ENCODE results near the gene ADAM10.
"Not testable (repeated sequence)": the region's sequence is repeated elsewhere in the genome, so short reads cannot be mapped to it uniquely, and the experiment has no call there.

ADAM10 gene

DNA sequence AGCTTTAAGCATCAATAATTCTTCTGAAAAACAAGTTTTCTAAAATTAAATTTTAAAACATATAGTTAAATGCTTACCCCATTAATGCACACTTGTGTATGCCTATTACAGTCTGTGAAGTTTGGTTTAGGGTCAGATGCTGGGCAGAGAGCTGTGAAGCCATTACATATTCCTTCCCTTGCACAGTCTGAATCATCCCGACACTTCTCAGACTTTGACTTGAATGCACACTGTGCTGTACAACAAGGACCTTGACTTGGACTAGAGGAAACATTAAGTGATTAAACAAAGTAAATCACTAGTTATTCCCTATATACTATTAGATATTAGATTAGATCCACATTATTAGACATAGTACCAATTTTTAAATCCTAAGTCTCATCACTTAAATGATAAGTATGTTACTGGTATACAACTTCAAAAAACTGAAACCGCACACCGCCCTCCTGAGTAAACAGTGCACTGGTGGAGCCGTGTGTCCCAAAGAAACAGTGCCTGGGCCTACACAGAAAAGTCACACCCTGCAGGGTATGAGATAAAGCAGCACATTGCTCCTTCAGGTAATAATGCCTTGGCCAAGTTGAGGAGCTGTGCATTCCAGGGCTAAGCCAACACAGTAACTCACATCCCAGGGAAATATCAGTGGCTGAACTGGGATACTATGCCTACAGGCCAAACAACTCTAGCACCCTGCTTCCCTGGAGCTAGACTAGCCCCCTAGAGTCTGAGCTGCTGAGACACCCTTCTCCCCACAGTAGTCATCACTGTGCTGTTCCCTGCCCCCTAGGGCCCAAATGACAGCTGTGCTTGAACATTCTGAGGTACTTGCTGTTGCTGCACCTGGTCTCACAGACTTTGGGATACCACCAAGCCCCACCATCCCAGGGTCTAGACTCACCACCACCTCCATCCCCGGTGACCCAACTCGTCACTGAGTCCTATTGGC lies 137.5 kb downstream of the ADAM10 start:
- no peak for DNase-seq (ENCODE audit: low read depth in 2 of 2, low spot score in 1 of 2)

DNA sequence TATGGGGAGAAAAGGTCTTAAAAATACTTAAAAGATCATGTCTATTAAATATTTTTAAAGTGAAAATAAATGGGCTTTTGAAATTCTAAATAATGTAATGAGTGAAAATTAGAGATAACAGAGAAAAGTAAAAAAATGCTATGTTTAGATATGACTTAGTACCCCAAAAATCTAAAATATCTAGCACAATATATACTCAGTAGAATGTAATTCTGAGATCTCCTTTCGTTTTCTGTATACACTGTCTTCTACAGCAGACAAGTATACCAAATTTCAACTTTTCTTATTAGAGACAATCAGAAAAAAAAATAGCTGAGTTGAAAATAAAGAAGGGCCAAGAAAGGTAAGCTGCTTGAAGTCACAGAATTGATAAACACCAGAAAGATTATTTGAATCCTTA lies 140.8 kb downstream of the ADAM10 start:
- DNase-seq (ENCODE audit: low read depth in 2 of 2, low spot score in 1 of 2): no peak

DNA sequence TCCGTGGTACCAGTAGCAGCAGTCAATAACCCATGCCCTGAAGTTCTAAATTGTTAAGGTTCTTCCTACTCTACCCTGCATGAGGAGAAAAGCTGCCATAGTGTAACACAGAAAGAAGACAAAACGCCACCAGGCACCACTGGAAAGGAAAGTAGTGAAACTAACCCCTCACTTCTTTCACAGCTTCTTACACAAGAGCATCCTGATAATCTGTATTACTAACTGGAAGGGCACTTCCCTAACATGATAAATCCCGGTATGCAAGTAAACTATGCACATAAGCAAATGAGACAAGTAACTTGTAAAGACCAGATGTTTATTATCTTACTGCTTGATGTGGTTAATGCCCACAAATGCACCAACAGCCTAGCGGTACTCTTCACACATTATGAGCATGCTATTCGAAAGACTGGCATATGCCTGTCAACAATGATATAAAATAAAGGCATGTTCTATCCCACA lies 141.3 kb downstream of the ADAM10 start:
- DNase-seq (ENCODE audit: low read depth in 2 of 2, low spot score in 1 of 2): no peak

DNA sequence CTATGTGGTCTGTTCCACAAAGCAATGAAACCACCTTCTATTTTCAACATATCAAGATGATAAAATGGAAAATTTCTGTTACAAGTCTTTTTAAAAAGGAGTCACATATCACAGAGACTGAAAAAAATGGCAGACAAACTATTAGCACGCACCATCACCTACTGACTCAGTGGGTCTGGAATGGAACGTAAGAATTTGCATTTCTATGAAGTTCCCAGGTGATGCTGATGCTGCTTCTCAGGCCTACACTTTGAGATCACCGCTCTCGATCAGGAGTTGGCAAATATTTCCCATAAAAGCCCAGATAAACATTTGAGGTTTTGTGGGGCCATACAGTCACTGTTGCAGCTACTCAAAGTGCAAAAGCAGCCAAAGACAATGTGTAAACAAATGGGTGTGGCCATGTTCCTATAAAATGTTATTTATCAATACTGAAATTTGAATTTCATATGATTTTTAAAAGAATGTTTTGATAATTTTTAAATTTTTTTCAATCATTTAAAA lies 142.9 kb downstream of the ADAM10 start:
- DNase-seq (ENCODE audit: low read depth in 2 of 2, low spot score in 1 of 2): no peak

DNA sequence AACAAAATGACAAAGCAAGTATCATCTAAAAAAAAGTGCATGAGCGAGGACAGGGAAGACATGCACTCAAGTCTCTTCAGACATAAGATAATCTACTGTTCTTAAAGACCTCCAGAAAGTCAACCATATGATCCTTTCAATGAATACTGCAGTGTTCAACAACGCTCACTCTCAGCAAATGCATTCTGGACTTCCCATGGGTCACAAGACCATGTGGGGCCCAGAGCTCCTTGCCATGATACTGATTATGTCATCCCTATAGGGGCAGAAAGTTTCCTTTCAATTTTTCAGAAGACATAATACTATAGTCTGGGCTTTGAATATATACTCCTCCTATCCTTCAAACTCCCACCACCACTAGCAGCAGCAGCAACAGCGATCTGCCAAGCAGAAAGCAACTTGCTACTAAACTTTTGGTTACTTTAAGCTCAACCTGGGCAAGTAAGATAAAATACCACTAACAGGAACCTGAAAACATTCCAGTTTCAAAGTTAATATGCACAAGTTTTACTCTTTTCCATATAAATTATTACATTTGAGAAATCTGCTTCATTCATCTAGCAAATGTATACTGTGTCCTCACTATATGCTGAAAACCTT lies 143.5 kb downstream of the ADAM10 start:
- no peak for DNase-seq (ENCODE audit: low read depth in 2 of 2, low spot score in 1 of 2)

DNA sequence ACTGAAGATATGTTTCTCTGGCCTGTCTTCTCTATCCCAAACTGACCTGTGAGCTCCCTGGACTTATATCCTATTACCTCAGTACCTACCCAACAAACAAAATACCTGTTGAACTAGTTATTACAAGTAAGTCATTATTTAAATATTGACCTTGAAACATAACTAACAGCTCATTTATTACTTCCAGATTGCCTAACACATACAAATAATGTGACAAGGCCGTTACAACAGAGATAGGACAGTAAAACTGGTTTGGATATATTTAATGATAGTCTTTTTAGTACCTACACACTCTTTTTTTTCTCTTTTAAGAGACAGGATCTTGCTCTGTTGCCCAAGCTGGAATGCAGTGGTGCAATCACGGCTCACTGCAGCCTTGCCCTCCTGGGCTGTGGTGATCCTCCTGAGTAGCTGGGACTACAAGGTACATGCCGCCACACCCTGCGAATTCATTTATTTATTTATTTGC lies 145.0 kb downstream of the ADAM10 start:
- DNase-seq (ENCODE audit: low read depth in 2 of 2, low spot score in 1 of 2): no peak

DNA sequence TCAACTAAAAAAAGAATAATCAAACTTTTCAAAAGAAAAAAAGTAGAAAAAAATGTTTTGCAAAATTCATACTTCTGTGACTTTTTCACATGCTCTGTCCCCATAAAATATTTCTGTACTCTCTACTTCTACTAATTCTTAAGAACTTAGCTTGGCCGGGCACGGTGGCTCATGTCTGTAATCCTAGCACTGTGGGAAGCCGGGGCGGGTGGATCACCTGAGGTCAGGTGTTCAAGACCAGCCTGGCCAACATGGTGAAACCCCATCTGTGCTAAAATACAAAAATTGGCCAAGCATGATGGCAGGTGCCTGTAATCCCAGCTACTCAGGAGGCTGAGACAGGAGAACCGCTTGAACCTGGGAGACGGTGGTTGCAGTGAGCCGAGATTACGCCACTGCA lies 145.6 kb downstream of the ADAM10 start:
- DNase-seq (ENCODE audit: low read depth in 2 of 2, low spot score in 1 of 2): not testable (repeated sequence)

DNA sequence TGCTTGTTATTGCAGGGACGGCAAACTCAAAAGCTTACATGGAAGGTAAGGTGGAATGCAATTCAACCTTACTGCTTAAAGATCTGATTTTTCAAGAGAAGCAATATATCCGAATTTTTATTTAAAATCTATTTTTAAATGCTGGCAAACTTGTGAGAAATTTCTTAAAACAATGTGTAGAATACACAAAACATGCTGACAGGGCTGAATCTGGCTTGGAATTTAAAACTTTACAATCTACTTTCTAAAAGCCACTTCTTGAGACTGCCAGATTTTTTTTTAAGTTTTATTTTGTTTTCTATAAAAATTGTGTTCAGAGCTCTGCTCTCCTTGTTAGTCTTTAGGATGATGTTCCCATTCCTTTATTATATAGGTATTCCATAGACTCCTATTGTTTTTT lies 146.7 kb downstream of the ADAM10 start:
- DNase-seq (ENCODE audit: low read depth in 2 of 2, low spot score in 1 of 2): no peak

DNA sequence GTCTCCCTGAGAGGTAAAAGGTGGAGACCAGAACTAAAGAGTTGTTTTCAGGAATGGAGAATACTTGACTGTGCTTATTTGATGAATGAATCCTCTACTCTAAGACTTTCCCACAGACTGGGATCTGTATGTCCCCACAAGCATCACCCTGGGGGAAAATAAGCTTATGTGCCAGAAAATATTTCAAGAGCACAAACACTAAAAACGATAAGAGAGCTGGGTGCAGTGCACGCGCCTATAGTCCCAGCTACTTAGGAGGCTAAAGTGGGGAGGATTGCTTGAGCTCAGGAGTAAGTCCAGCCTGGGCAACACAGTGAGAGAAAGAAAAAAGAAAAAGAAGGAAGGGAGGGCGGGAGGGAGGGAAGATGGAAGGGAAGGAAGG lies 150.7 kb downstream of the ADAM10 start:
- DNase-seq (ENCODE audit: low read depth in 2 of 2, low spot score in 1 of 2): no peak

DNA sequence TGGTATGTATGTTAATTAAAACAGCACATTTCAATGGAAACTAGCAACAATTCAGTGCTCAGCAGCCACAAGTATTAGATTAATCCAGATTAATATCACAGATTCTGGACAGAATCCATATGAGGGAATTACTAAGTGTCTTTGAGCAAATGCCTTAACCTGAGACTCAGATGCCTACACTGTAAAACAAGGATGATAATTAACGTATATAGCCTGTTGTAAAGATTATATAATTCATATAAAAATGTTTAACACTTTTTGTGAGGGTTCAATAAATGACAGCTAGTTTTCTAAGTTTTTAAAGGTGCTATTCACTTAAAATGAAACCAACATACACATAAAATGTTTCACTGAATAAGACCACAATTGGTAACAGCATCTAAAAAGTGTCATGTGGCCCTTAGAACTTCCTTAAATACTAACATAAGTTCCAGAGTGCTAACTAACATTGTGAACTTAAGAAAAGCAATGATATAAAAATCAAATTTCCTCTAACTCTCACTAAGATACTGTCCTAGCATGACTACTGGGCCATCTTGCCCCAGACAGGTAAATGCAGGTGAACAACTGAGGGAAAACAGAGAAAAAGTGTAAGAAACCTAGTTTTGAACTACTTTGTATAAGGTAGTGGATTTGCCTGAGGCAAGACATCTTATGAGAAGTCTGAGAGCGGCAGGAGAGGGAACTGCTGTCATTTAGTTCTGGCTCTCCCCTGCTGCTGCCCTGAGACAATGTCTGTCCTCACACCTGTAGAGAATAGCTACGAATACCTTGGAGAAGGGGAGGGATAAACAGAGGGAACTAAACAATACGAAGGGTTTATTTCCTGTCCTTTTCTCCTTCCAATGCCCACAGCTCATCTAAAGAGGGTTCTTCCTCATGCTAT lies 151.3 kb downstream of the ADAM10 start:
- DNase-seq (ENCODE audit: low read depth in 2 of 2, low spot score in 1 of 2): no peak

DNA sequence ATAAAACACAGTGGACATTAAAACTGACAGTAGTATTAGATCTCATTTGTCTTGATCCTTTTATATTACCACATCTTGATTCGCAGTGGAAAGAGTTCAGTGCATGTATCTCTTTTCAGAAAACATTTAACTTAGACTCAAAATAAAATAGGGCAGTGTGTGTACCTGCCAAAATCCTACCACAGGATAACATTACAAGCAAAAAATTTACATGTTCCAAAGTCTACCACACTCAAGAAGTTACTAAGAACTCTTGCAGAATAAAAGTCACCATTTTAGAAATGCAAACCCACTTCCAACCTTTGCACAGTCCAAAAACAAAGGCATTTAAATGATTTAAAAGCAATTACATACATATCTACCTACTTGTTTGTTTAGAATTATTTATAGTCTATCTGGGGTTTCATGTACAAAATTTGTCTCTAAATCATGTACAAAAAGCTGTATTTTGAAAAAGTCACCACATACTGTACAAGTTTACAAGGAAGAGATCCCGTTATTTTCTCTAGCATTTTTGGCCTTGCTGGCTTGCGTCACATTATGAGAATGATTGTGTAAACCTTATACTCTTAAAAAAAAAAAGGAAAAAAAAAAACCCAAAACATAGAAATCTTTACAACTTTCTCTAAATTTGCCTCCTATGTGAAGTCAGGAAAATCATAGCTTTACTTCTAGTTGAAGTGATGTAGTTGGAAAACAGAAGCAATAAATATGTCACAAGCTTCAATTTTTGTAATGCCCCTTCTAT lies 153.8 kb downstream of the ADAM10 start:
- no peak for DNase-seq (ENCODE audit: low read depth in 2 of 2, low spot score in 1 of 2)

DNA sequence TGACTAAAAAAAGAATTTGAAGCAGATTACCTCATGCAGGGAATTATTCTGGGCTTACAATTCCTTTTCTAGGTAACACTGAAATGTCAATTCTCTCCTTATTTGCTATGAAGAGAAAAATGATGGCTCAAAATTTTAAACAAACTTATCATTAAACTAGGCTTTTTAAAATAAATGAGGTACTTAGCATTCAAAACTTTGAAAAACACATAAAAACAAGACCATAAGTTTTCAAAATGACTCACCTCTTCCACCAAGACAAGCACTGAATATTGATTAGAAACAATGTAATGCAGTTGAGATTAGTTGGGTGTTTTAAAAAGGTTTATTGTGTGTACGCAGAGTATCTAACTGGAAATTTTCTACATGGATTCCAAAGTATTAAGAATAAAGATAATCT lies 154.6 kb downstream of the ADAM10 start:
- DNase-seq (ENCODE audit: low read depth in 2 of 2, low spot score in 1 of 2): no peak

DNA sequence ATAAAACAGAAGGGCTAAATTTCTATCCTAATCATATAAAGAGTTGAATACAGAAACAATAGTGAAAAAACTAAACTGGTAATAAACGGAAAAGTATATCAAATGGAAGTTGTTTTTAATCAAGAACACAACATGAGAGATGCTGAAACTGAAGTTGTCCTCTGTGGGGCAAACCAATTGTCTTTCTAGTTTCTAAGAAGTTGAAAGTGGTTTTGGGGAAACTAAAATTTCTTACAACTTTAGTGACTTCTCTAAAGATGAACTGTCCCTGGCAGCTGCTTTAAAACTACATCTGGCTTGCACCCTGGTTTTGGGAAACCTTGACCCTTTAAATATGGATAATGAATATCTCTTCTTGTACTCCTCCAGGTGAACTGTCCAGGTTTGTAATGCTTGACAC lies 155.6 kb downstream of the ADAM10 start:
- no peak for DNase-seq (ENCODE audit: low read depth in 2 of 2, low spot score in 1 of 2)

DNA sequence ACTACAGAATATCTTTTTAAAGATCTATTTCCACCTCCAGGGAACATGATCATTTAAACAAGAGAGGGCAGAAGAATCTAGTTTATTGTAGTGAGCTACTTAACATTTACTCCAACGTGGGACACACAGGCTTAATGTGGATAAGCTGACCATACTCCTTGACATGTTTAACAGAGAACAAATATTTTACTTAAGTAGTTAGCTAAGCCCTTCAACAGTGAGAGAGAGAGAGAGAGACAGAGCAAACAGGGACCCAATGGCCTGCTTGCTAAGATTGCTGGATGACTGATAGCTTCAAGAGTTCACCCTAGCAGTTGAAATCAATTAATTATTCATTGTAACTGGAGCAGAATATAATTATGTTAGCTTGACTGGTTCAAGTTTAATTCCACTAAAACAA lies 158.6 kb downstream of the ADAM10 start:
- DNase-seq (ENCODE audit: low read depth in 2 of 2, low spot score in 1 of 2): no peak

DNA sequence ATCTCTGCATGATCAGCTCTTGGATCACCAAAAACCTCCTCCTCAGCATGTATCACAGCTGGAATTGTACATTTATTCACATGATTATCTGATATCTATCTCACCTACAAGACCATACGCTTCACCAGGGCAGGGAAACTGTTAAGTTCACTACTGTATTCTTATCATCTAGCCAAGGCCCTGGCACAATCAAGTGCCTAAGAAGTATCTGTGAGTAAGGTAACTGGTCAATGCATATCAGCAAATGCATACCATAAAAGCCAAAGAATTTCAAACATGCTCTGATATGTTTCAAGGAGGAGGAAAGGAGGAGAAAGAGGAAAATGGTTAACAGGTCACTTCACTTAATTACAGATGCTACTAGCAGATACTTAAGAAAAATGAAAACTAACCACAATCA lies 159.3 kb downstream of the ADAM10 start:
- no peak for DNase-seq (ENCODE audit: low read depth in 2 of 2, low spot score in 1 of 2)

DNA sequence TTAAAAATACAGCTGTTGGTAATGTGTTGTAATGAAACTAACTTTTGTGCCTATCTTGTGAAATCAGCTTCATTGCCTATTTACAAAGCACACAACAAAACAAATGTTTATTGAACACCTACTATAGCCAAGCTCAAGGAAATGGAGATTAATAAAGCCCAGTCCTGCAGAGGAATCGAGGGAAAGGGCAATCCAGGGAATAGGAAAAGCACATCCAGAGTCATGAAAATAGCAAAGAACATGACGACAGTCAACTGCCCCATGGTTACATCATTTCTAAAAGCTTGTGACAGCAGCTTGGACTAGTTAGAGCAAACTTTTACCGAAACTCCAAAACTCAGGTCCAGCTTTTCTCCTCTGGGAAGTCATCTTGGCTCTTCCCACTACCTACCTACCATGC lies 160.5 kb downstream of the ADAM10 start:
- no peak for DNase-seq (ENCODE audit: low read depth in 2 of 2, low spot score in 1 of 2)

DNA sequence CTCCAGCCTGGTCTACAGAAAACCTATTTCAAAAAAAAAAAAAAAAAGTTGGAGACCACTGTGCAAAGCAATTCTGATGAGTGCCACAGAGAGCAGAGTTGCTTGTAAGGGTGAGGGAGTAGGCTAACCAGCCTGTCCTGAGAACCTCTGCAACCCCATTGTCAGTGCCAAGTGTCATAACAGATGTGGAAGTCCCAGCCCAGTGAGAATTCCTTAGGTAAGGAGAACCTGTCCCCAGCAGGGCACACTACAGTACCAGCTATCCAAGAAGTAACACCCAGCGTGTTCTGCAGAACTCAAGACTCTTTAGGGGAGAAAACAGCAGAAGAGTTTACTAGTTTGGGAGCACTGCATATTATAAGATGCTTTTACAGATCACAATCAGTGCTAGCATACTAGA lies 161.4 kb downstream of the ADAM10 start:
- no peak for DNase-seq (ENCODE audit: low read depth in 2 of 2, low spot score in 1 of 2)

DNA sequence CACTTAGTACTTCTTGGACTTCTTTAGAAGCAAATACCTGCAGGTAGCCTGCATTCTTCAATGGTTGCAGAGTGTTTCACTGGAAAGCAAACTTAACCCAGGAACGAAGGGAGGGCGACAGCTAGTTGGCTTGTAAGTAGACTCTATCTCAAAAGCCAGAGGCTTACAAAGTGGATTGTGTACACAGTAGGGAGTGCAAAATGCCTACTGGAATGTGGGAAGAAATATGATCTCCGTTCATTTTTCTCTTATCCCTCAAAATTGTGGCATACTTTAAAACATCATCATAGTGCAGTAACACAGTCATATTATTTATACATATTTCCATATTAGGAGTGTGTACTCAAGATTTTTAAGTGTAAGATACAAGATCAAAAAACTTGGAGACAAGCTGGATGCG lies 162.0 kb downstream of the ADAM10 start:
- no peak for DNase-seq (ENCODE audit: low read depth in 2 of 2, low spot score in 1 of 2)

DNA sequence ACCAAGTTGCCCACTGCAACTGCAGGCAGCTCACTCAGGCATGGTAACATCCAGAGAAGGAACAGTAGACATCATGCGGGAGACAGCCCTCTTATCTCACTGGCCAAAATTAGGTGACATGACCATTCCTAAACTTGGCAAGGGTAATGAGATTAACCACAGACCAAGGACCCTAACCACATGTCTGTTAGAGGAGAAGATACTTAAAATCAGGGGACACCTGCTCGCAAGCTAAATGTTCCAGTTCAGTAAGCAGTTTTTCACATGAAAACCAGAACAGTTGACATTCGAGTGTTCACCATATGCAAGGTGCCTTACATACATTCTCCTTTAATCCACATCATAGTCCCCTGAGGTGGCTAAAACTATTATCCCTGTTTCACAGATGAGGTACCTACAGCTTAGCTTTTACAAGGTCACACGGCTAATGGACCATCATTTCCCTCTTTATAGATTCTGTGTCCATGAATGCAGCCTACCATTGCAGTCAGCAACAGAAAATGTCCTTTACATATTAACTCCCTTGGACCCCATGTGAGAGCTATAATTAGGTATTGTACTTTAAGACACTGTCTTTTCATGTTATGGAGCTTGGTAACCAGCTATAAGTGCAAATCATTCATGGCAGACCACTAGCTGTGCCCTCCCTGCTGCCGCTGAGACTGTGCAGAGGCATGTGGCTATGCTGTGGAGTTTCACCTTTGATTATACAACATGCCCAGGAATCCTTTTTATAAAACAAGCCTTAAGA lies 163.6 kb downstream of the ADAM10 start:
- no peak for DNase-seq (ENCODE audit: low read depth in 2 of 2, low spot score in 1 of 2)
